Measurements from ENCODE around the gene TUBAL3.

Gene TUBAL3

DNA sequence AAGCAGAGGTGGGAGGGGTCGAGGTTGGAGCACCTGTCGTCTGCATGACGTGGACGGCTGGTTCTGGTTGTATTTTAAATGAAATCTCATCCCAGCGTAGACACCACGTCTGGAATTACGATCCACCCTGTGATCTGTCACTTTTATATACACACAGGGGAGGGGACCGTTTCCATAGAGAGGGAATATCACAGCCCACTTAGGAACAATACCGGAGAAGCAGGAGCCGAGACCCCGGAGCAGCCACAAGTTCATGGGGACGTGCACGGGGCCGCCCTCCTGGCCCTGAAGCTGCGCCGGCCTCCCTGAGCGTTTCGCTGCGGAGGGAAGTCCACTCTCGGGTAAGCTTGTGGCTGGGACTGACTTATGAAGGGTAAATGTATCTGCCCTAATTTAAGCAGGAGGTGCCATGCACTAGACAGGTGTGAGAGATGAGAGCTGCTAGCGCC, 39.7 kb downstream of the TUBAL3 start, which contains the start of gene UCN3:
Gene UCN3, plus strand, starts transcription at position 77 of the 449 bp plus-strand sequence. CDS start 8,755 bp downstream, outside the sequence.
- H3K36me3 ChIP-seq (ENCODE audit: control insufficient read depth in 2 of 2, insufficient read depth in 1 of 2, low read length in 2 of 2), result no peaks in the 10 kb centered on the region
- ChIA-PET POLR2A (no interaction called here), CTCF (interaction anchor here (0.6 kb wide), 2 partner anchors 120 to 514 kb away, joined by 3 to 5 read pairs; no protein-coding TSS in a partner anchor)
- no peaks in the 10 kb centered on the region for H3K9me3 ChIP-seq (ENCODE audit: control insufficient read depth, insufficient read depth, low read depth, low read length)
- no peaks in the 10 kb centered on the region; the same call in 1 of the 2 replicates for H3K4me1 ChIP-seq (ENCODE audit: control insufficient read depth, insufficient read depth, low read length)
- H3K27ac ChIP-seq (ENCODE audit: extremely low read depth, low read depth, low read length), result no peak within 1 kb of the TSS
- TF ChIP-seq ZNF311 (tag by site-specific recombination; IDR thresholded peaks at IDR 0.05; ENCODE audit: borderline replicate concordance) (no peak), ZNF155 (tag by site-specific recombination; IDR thresholded peaks at IDR 0.05) (no peak), MEIS1 (CRISPR knock-in tag; IDR thresholded peaks at IDR 0.05; ENCODE audit: borderline replicate concordance) (no peak), SCRT1 (tag by site-specific recombination; IDR thresholded peaks at IDR 0.05; ENCODE audit: borderline replicate concordance) (no peak), ZNF10 (tag by site-specific recombination; IDR thresholded peaks at IDR 0.05) (no peak), ZNF121 (tag by site-specific recombination; IDR thresholded peaks at IDR 0.05) (no peak), ZNF341 (tag by site-specific recombination; IDR thresholded peaks at IDR 0.05; ENCODE audit: low read depth) (no peak), ZNF585B (tag by site-specific recombination; IDR thresholded peaks at IDR 0.05) (no peak), GLIS2 (tag by site-specific recombination; IDR thresholded peaks at IDR 0.05) (no peak), HOXC10 (CRISPR knock-in tag; IDR thresholded peaks at IDR 0.05) (no peak), ZNF132 (tag by site-specific recombination; IDR thresholded peaks at IDR 0.05; ENCODE audit: borderline replicate concordance) (no peak), SP3 (tag by site-specific recombination; IDR thresholded peaks at IDR 0.05) (no peak), ZNF843 (tag by site-specific recombination; IDR thresholded peaks at IDR 0.05) (no peak), YY2 (tag by site-specific recombination; IDR thresholded peaks at IDR 0.05) (no peak), ZNF416 (tag by site-specific recombination; IDR thresholded peaks at IDR 0.05) (no peak), ZNF138 (tag by site-specific recombination; IDR thresholded peaks at IDR 0.05; ENCODE audit: borderline replicate concordance) (no peak), SETDB1 (IDR thresholded peaks at IDR 0.05; ENCODE audit: insufficient read length, low read length) (no peak)
- TF ChIP-seq, protein P1, sequence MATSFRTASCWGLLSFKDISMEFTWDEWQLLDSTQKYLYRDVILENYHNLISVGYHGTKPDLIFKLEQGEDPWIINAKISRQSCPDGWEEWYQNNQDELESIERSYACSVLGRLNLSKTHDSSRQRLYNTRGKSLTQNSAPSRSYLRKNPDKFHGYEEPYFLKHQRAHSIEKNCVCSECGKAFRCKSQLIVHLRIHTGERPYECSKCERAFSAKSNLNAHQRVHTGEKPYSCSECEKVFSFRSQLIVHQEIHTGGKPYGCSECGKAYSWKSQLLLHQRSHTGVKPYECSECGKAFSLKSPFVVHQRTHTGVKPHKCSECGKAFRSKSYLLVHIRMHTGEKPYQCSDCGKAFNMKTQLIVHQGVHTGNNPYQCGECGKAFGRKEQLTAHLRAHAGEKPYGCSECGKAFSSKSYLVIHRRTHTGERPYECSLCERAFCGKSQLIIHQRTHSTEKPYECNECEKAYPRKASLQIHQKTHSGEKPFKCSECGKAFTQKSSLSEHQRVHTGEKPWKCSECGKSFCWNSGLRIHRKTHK (tag by site-specific recombination; IDR thresholded peaks at IDR 0.05), result no peak
- TF ChIP-seq, protein P2, sequence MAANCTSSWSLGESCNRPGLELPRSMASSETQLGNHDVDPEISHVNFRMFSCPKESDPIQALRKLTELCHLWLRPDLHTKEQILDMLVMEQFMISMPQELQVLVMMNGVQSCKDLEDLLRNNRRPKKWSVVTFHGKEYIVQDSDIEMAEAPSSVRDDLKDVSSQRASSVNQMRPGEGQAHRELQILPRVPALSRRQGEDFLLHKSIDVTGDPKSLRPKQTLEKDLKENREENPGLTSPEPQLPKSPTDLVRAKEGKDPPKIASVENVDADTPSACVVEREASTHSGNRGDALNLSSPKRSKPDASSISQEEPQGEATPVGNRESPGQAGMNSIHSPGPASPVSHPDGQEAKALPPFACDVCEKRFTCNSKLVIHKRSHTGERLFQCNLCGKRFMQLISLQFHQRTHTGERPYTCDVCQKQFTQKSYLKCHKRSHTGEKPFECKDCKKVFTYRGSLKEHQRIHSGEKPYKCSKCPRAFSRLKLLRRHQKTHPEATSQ (tag by site-specific recombination; IDR thresholded peaks at IDR 0.05), result no peak
- H3K4me3 ChIP-seq (ENCODE audit: low read depth, low read length), result no peak within 1 kb of the TSS

DNA sequence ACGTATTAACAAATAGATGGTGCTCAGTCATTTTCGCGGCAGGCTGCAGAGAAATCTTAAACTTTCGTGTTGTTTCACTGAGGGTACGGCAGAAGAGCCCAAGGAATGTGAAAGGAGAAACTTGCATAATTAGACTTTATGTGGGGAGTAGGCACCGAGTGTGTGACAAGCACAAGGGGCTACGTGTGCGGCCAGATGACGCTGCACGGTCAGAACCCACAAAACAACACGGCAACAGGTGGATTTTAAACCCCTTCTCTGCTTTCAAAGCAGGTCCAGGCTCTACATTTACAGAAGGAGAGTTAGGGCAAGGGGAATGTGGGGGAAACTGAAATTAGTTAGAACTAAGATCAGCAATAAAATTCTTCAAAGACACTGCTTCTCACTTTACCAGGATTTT, 40.3 kb downstream of the TUBAL3 start:
- Histone ChIP-seq H3K9me3 (ENCODE audit: control insufficient read depth, insufficient read depth, low read depth, low read length) (no peaks in the 10 kb centered on the region), H3K4me1 (ENCODE audit: control insufficient read depth, insufficient read depth, low read length) (no peaks in the 10 kb centered on the region; the same call in 1 of the 2 replicates), H3K4me3 (ENCODE audit: low read depth, low read length) (no peak overlapping the region), H3K27ac (ENCODE audit: extremely low read depth, low read depth, low read length) (no peak overlapping the region), H3K36me3 (ENCODE audit: control insufficient read depth in 2 of 2, insufficient read depth in 1 of 2, low read length in 2 of 2) (no peaks in the 10 kb centered on the region)
- ChIA-PET POLR2A (no interaction called here), CTCF (no interaction called here)
- TF ChIP-seq SCRT2 (tag by site-specific recombination; IDR thresholded peaks at IDR 0.05) (peak; percentile 59), MZF1 (tag by site-specific recombination; IDR thresholded peaks at IDR 0.05; ENCODE audit: borderline replicate concordance) (no peak)

DNA sequence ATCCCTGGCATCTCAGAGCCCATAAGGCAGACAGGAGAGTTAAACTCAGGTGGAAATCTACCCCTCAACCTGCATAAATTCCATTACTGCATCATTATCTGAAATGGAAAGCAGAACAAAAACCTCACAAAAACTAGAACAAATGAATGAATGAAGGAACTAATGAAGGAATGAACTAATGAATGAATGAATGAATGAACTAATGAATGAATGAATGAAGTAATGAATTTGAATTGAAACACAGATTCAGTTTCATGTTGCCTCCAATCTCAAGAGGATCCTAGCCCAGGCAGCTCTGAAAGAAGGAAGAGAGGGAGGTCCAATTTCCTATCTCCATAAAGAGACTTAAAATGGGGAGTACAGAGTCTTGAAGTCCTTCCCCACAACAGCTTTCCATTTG, 41.8 kb downstream of the TUBAL3 start:
- H3K36me3 ChIP-seq (ENCODE audit: control insufficient read depth in 2 of 2, insufficient read depth in 1 of 2, low read length in 2 of 2), result no peaks in the 10 kb centered on the region
- H3K9me3 ChIP-seq (ENCODE audit: control insufficient read depth, insufficient read depth, low read depth, low read length), result no peaks in the 10 kb centered on the region
- POLR2A ChIA-PET, result no interaction called here
- TF ChIP-seq ZXDB (tag by site-specific recombination; IDR thresholded peaks at IDR 0.05) (no peak), ZNF24 (tag by site-specific recombination; IDR thresholded peaks at IDR 0.05) (peak; percentile 65)
- CTCF ChIA-PET, result interaction anchor here (0.6 kb wide), 1 partner anchor 431 kb away, joined by 3 read pairs; no protein-coding TSS in a partner anchor
- no peak overlapping the region for H3K4me3 ChIP-seq (ENCODE audit: low read depth, low read length)
- H3K27ac ChIP-seq (ENCODE audit: extremely low read depth, low read depth, low read length), result no peak overlapping the region
- no peaks in the 10 kb centered on the region; the same call in 1 of the 2 replicates for H3K4me1 ChIP-seq (ENCODE audit: control insufficient read depth, insufficient read depth, low read length)
